Measurements from ENCODE around the gene PSMD11.

Gene PSMD11

DNA sequence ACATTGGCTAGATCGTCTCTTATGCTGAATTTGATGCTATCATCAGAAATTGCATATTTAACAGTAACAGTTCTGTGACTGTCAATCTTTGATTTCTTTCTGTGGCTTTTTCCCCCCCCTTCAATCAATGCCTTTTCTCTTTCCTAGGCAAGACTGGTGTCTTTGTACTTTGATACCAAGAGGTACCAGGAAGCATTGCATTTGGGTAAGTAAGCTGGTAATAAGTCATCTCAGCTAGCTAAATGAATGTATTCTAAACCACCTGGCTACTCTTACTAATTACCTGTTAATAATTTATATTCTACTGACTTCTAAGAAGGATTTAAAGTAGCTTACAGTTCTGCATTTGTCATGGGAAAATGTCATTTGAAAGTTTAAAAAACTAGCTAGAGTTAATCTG lies 20.1 kb downstream of the PSMD11 start:
- TF ChIP-seq POLR2AphosphoS5 (IDR thresholded peaks at IDR 0.05; ENCODE audit: low read depth, low read length) (no peak), SIN3A (IDR thresholded peaks at IDR 0.05; ENCODE audit: borderline replicate concordance, insufficient read depth, low read length) (no peak), FOXP2 (optimal IDR thresholded peaks at IDR 0.05; ENCODE audit: borderline replicate concordance, extremely low read depth, extremely low read length, insufficient read depth) (no peak), TAF1 (IDR thresholded peaks at IDR 0.05; ENCODE audit: borderline replicate concordance, insufficient read depth, low read length) (no peak)
- TF ChIP-seq, protein P1, sequence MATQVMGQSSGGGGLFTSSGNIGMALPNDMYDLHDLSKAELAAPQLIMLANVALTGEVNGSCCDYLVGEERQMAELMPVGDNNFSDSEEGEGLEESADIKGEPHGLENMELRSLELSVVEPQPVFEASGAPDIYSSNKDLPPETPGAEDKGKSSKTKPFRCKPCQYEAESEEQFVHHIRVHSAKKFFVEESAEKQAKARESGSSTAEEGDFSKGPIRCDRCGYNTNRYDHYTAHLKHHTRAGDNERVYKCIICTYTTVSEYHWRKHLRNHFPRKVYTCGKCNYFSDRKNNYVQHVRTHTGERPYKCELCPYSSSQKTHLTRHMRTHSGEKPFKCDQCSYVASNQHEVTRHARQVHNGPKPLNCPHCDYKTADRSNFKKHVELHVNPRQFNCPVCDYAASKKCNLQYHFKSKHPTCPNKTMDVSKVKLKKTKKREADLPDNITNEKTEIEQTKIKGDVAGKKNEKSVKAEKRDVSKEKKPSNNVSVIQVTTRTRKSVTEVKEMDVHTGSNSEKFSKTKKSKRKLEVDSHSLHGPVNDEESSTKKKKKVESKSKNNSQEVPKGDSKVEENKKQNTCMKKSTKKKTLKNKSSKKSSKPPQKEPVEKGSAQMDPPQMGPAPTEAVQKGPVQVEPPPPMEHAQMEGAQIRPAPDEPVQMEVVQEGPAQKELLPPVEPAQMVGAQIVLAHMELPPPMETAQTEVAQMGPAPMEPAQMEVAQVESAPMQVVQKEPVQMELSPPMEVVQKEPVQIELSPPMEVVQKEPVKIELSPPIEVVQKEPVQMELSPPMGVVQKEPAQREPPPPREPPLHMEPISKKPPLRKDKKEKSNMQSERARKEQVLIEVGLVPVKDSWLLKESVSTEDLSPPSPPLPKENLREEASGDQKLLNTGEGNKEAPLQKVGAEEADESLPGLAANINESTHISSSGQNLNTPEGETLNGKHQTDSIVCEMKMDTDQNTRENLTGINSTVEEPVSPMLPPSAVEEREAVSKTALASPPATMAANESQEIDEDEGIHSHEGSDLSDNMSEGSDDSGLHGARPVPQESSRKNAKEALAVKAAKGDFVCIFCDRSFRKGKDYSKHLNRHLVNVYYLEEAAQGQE (IDR thresholded peaks at IDR 0.05; ENCODE audit: insufficient read depth in 1 of 2, low read depth in 2 of 2, low read length in 2 of 2): no peak

DNA sequence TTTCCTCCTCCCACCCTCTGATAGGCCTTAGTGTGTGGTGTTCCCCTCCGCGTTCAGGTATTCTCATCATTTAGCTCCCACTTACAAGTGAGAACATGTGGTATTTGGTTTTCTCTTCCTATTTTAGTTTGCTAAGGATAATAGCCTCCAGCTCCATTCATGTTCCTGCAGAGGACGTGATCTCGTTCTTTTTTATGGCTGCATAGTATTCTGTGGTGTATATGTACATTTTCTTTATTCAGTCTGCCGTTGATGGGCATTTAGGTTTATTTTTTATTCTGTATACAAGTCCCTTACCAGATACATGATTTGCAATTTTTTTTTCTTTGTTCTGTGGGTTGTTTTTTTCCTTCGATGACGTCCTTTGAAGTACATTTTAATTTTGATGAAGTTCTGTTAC lies 23.6 kb downstream of the PSMD11 start:
- TF ChIP-seq SIN3A (IDR thresholded peaks at IDR 0.05; ENCODE audit: borderline replicate concordance, insufficient read depth, low read length): no peak
- no peak for TF ChIP-seq FOXP2 (optimal IDR thresholded peaks at IDR 0.05; ENCODE audit: borderline replicate concordance, extremely low read depth, extremely low read length, insufficient read depth)
- no peak for TF ChIP-seq POLR2AphosphoS5 (IDR thresholded peaks at IDR 0.05; ENCODE audit: low read depth, low read length)
- TF ChIP-seq, protein P1 (IDR thresholded peaks at IDR 0.05; ENCODE audit: insufficient read depth in 1 of 2, low read depth in 2 of 2, low read length in 2 of 2): no peak

DNA sequence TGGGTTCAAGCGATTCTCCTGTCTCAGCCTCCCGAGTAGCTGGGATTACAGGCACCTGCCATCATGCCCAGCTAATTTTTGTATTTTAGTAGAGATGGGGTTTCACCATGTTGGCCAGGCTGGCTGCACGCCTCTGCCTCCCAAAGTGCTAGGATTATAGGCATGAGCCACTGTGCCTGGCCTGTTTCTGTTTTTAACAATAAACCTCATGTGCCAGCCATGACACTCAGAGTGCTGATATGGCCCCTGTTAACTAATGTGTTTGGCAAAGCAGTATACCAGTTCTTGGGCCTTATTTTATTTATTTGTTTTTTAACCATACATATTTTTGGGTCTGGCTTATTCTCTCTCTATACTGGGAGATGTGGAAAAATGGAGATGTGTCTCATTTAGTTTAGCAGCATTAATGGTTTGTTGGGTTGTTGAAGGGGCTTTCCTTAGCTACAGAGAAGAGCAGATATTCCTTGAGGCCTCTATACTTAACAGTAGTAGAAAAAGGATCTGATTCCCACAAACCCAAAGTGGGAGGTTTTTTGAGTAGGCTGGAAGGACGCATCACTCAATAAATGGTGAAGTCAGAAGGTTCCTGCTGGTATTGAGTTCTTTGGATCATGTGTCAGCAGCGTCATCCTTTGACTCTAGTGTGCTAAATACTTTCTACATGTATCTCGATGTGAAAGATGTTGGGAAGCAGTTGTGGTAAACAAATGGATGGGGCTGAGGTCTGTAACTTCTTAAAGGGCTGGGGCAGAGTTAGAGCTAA lies 26.3 kb downstream of the PSMD11 start:
- TF ChIP-seq FOXP2 (optimal IDR thresholded peaks at IDR 0.05; ENCODE audit: borderline replicate concordance, extremely low read depth, extremely low read length, insufficient read depth) (no peak), SIN3A (IDR thresholded peaks at IDR 0.05; ENCODE audit: borderline replicate concordance, insufficient read depth, low read length) (no peak), POLR2AphosphoS5 (IDR thresholded peaks at IDR 0.05; ENCODE audit: low read depth, low read length) (no peak), TAF1 (IDR thresholded peaks at IDR 0.05; ENCODE audit: borderline replicate concordance, insufficient read depth, low read length) (no peak)
- TF ChIP-seq, protein P1 (IDR thresholded peaks at IDR 0.05; ENCODE audit: insufficient read depth in 1 of 2, low read depth in 2 of 2, low read length in 2 of 2): no peak

DNA sequence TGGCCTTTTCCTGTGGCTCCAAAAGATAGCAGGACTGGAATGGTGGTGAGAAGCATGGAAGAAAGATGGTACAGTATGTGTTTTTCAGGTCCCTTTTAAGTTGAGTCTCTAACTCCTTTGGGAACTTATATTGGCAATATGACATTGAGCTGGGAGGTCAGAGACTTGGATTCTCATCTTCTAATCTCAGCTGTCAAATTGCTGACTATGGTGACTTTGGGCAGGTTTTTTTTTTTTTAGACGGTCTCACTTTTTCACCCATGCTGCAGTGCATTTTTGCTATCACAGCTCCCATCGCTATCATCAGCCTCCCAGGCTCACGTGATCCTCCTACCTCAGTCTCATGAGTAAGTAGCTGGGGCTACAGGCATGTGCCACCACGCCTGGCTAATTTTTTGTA lies 27.3 kb downstream of the PSMD11 start:
- TF ChIP-seq, protein P1 (IDR thresholded peaks at IDR 0.05; ENCODE audit: insufficient read depth in 1 of 2, low read depth in 2 of 2, low read length in 2 of 2): no peak
- TF ChIP-seq TAF1 (IDR thresholded peaks at IDR 0.05; ENCODE audit: borderline replicate concordance, insufficient read depth, low read length): no peak
- TF ChIP-seq SIN3A (IDR thresholded peaks at IDR 0.05; ENCODE audit: borderline replicate concordance, insufficient read depth, low read length): no peak
- TF ChIP-seq FOXP2 (optimal IDR thresholded peaks at IDR 0.05; ENCODE audit: borderline replicate concordance, extremely low read depth, extremely low read length, insufficient read depth): no peak
- TF ChIP-seq POLR2AphosphoS5 (IDR thresholded peaks at IDR 0.05; ENCODE audit: low read depth, low read length): no peak

Data from PFSK-1 (cell line).